ENCODE measurements around the gene KCNJ12. TPM values are rescaled to one million over a fixed set of nuclear protein-coding genes. Genes with fewer than 3 reads are reported as not detected.
"Not testable (repeated sequence)": the region's sequence is repeated elsewhere in the genome, so short reads cannot be mapped to it uniquely, and the experiment has no call there.

The KCNJ12 gene
- polyA plus RNA-seq, 2 of the 4 experiments (the other 2 are of a cell fraction): 0.34 to 0.44 TPM

DNA sequence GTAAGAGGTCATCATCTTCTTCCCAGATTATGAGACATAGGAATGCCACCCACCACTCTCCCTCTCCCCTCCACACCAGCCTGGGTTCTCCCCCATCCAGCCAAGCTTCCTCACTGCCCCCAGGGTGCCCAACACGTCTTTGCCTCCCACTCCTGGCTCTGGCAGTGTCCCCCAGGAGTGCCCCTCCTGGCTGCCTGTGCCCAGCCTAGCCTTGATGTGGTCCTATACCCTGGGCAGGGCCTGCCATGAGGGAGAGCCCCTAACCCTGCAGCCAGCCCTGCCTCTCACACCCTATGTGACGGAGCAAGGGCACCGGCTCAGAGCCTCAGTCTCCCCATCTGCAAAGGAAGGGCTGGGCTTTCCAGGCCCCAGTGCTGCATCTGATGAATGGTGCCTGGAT is 33.8 kb downstream of the KCNJ12 start:
- H3K4me1 ChIP-seq; DNase-seq (ENCODE audit: low read depth in 1 of 2, low spot score in 1 of 2); H3K4me3 ChIP-seq; H3K9me3 ChIP-seq; CTCF ChIA-PET; POLR2A ChIA-PET; FAIRE-seq; H3K4me2 ChIP-seq; ATAC-seq; H3K27ac ChIP-seq: not testable (repeated sequence)
- WGBS (ENCODE audit: missing lambda C conversion rate): 58% methylated on average over 1 of the region's 3 CpGs

GRCh38 chr17:21410371-21410770 is 34.2 kb downstream of the KCNJ12 start:
- POLR2A ChIA-PET; CTCF ChIA-PET; H3K27ac ChIP-seq; H3K9me3 ChIP-seq; H3K4me2 ChIP-seq; ATAC-seq; H3K4me1 ChIP-seq; DNase-seq (ENCODE audit: low read depth in 1 of 2, low spot score in 1 of 2); H3K4me3 ChIP-seq: not testable (repeated sequence)
- 54% methylated on average over 9 of the region's 9 CpGs for WGBS (ENCODE audit: missing lambda C conversion rate)
- peak; percentile 86 for FAIRE-seq

- 64% methylated on average over 18 of the region's 25 CpGs for WGBS (ENCODE audit: missing lambda C conversion rate)
- H3K4me3 ChIP-seq; DNase-seq (ENCODE audit: low read depth in 1 of 2, low spot score in 1 of 2); POLR2A ChIA-PET; H3K4me1 ChIP-seq; H3K4me2 ChIP-seq; H3K27ac ChIP-seq; FAIRE-seq; H3K9me3 ChIP-seq; CTCF ChIA-PET: not testable (repeated sequence)
- ATAC-seq: peak in 1 of 2 experiments; percentile 26; a peak in 3 of 6 replicates
Observed at GRCh38 chr17:21410906-21411678, 34.9 kb downstream of the KCNJ12 start.

DNA sequence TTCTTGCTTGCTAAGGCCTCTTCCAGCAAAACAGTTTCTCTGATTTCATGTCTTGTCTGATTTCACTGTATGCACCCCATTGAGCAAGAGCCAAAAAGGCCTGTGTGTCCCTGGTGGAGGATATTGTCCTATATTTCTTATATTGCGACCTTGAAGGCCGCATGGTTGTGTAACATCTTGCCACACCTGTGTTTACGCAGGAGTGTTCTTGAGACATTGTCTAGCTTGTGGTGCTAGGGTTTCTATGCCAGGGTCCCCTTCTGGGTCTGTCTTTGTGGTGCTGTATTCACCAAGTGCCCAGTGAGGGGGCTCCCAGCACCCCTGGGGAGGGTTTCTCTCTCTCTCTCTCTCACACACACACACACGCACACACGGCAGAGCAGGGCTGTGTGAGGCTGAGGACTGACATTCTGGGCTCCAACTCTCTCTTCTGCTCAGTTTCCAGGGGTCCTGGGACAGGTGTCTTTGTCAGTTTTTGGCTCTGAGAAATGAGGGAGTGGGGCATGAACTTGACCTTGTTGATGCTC is 35.6 kb downstream of the KCNJ12 start:
- H3K27ac ChIP-seq; ATAC-seq; H3K4me2 ChIP-seq; DNase-seq (ENCODE audit: low read depth in 1 of 2, low spot score in 1 of 2); H3K9me3 ChIP-seq; H3K4me1 ChIP-seq; POLR2A ChIA-PET; H3K4me3 ChIP-seq: not testable (repeated sequence)
- CTCF ChIA-PET: interaction anchor here (0.6 kb wide), 1 partner anchor 699 kb away, joined by 3 read pairs; no protein-coding TSS in a partner anchor
- peak; percentile 94 for FAIRE-seq
- 54% methylated on average over 5 of the region's 5 CpGs for WGBS (ENCODE audit: missing lambda C conversion rate)

GRCh38 chr17:21412207-21412681 is 36.1 kb downstream of the KCNJ12 start:
- peak; percentile 70 for FAIRE-seq
- H3K27ac ChIP-seq; H3K9me3 ChIP-seq; ATAC-seq; H3K4me3 ChIP-seq; DNase-seq (ENCODE audit: low read depth in 1 of 2, low spot score in 1 of 2); H3K4me1 ChIP-seq; POLR2A ChIA-PET; H3K4me2 ChIP-seq: not testable (repeated sequence)
- WGBS (ENCODE audit: missing lambda C conversion rate): 69% methylated on average over 9 of the region's 14 CpGs
- CTCF ChIA-PET: interaction anchor here (0.6 kb wide), 1 partner anchor 698 kb away, joined by 3 read pairs; no protein-coding TSS in a partner anchor

GRCh38 chr17:21413570-21414279 is 37.6 kb downstream of the KCNJ12 start:
- FAIRE-seq: not testable (repeated sequence)

GRCh38 chr17:21414616-21415015 is 38.5 kb downstream of the KCNJ12 start:
- FAIRE-seq; CTCF ChIA-PET; ATAC-seq; H3K4me3 ChIP-seq; H3K27ac ChIP-seq; DNase-seq (ENCODE audit: low read depth in 1 of 2, low spot score in 1 of 2); H3K9me3 ChIP-seq; POLR2A ChIA-PET; H3K4me1 ChIP-seq; H3K4me2 ChIP-seq: not testable (repeated sequence)
- WGBS (ENCODE audit: missing lambda C conversion rate): 57% methylated on average over 6 of the region's 7 CpGs

More at GRCh38 chr17:21413570-21414279, 37.6 kb downstream of the KCNJ12 start:
- H3K4me3 ChIP-seq; DNase-seq (ENCODE audit: low read depth in 1 of 2, low spot score in 1 of 2); CTCF ChIA-PET; H3K4me2 ChIP-seq; H3K4me1 ChIP-seq; ATAC-seq; H3K9me3 ChIP-seq; H3K27ac ChIP-seq; POLR2A ChIA-PET: not testable (repeated sequence)
- WGBS (ENCODE audit: missing lambda C conversion rate): 55% methylated on average over 6 of the region's 11 CpGs

- H3K4me2 ChIP-seq; H3K27ac ChIP-seq; H3K4me1 ChIP-seq; H3K4me3 ChIP-seq; DNase-seq (ENCODE audit: low read depth in 1 of 2, low spot score in 1 of 2); ATAC-seq; CTCF ChIA-PET; FAIRE-seq; H3K9me3 ChIP-seq; POLR2A ChIA-PET: not testable (repeated sequence)
- WGBS (ENCODE audit: missing lambda C conversion rate): 80% methylated on average over 44 of the region's 58 CpGs
Observed at GRCh38 chr17:21415166-21415990, 39.2 kb downstream of the KCNJ12 start.

- FAIRE-seq; POLR2A ChIA-PET; H3K9me3 ChIP-seq; H3K4me3 ChIP-seq; DNase-seq (ENCODE audit: low read depth in 1 of 2, low spot score in 1 of 2); H3K4me1 ChIP-seq; H3K4me2 ChIP-seq; ATAC-seq; H3K27ac ChIP-seq: not testable (repeated sequence)
- CTCF ChIA-PET: interaction anchor here (0.6 to 0.9 kb wide), 2 partner anchors 46 to 137 kb away, joined by 3 read pairs; no protein-coding TSS in a partner anchor
- WGBS (ENCODE audit: missing lambda C conversion rate): 55% methylated on average over 30 of the region's 30 CpGs
Observed at GRCh38 chr17:21416471-21416981, 40.4 kb downstream of the KCNJ12 start.

DNA sequence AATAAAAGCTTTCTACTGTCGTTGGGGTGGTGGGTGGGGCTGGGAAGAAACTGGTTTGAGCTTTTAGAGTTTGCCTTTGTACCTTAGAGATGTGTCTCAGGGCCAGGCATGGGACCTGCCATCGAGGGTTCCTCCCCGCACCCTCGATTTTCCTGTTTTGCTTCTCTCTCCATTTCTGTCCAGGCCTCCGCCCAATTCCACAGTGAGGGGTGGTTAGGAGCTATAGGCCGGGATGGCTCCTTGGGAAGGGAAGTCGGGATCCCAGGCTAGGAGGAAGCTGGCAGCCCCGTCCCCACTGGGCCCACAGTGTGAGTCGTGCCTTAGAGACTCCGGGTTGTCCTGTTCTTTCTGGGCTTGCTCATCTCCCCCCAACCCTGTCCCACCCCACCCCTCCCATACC is 41.2 kb downstream of the KCNJ12 start:
- CTCF ChIA-PET: interaction anchor here (0.6 to 0.9 kb wide), 3 partner anchors 47 to 502 kb away, joined by 3 read pairs; no protein-coding TSS in a partner anchor
- H3K4me2 ChIP-seq; H3K9me3 ChIP-seq; H3K4me1 ChIP-seq; ATAC-seq; H3K4me3 ChIP-seq; H3K27ac ChIP-seq; POLR2A ChIA-PET; FAIRE-seq; DNase-seq (ENCODE audit: low read depth in 1 of 2, low spot score in 1 of 2): not testable (repeated sequence)
- WGBS (ENCODE audit: missing lambda C conversion rate): 68% methylated on average over 10 of the region's 10 CpGs

All from A549 (cell line).